IPS-18c (cell line): ENCODE measurements around the gene LAD1.

Experiments
- H3K4me3 ChIP-seq: 2 replicates; pipeline ENCODE4 v1.7.0; 2013; ENCODE audit warnings: low read depth, mild to moderate bottlenecking, low read length, moderate library complexity; ENCODE audit not compliant: insufficient read depth
- H3K9me3 ChIP-seq: one replicate; pipeline ENCODE4 v1.6.1; 2013; ENCODE audit warnings: mild to moderate bottlenecking, low read length, moderate library complexity; ENCODE audit not compliant: control insufficient read depth, insufficient read depth

The LAD1 gene

DNA sequence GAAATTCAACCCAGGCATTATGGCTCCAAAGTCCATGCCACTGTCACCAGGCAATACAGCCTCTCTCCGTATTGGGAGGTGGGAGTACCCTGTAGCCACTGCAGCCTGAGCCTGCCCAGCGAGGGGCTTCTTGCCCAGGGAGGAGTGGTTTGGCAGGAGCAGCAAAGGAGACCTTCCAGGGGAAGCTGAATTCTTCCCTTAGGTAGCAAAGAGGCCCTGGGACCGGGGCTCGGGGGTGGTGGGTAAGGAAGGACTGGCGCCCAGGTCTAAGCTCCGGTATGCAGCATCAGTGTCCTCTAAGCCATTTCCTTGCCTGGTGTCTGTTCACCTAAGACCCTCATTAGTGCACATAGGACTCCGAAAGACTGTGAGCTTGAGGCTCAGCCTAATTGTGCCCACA is 38.6 kb downstream of the LAD1 start:
- no peak overlapping the region for H3K4me3 ChIP-seq
- H3K9me3 ChIP-seq, result no peaks in the 10 kb centered on the region

- Histone ChIP-seq H3K4me3 (no peak overlapping the region), H3K9me3 (no peaks in the 10 kb centered on the region)
Measured at GRCh38 chr1:201359873-201360210, 39.3 kb downstream of the LAD1 start.

DNA sequence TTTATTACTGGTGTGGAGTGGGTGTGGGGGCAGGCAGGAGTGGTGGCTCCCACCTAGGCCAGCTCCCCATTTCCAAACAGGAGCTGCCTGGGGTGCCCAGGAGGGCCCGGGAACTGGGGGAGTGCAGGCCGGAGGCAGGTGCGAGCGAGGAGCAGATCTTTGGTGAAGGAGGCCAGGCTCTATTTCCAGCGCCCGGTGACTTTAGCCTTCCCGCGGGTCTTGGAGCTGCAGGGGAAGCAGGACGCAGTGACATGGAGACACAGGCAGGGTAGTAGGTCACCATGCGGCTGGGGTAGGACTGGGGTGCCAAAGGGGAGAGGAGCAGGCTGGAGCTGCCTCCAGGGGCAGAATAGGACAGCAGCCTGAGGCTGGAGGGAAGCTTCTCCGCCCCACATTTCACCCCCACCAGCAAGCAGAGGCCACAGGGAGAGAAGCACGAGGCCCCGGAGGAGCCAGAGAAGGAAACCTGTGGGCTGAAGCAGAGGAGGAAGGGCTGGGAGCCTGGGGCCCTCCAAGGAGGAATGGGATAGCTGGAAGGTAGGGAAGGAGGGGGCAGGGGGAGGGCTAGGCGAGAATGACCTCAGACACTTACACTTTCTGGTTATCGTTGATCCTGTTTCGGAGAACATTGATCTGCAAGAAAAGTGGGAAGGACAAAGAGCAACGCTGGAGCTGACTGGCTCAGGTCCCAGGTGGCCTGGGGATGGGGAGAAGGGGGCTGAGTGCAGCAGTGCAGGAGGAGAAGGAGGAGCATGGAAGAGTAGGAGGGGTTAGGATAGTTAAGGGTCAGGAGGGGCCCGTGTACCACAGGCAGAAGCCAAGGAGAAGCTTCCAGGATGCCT is 39.9 kb downstream of the LAD1 start:
- H3K9me3 ChIP-seq, result no peaks in the 10 kb centered on the region
- no peak overlapping the region for H3K4me3 ChIP-seq

DNA sequence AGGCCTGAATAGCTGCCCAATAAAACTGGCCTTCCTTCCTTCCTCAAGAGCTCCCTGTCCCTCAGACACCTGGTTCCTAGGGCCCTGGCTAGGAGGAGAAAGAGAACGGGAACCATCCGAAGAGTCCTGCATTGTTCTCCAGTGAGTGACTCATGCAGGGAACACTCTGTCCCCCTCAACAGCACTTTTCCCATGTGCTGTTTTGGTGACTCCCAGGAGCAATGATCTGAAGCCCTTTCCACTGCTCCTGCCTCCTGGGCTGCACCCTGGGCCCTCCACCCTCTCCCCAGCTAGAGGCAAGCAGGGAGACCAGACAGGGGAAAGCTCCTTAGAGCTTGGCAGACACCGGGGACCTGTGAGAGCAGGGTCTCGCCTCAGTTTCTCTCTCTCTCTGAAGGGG is 40.5 kb downstream of the LAD1 start:
- H3K9me3 ChIP-seq, result peaks cover 2% of the 10 kb centered on the region
- no peak overlapping the region for H3K4me3 ChIP-seq

DNA sequence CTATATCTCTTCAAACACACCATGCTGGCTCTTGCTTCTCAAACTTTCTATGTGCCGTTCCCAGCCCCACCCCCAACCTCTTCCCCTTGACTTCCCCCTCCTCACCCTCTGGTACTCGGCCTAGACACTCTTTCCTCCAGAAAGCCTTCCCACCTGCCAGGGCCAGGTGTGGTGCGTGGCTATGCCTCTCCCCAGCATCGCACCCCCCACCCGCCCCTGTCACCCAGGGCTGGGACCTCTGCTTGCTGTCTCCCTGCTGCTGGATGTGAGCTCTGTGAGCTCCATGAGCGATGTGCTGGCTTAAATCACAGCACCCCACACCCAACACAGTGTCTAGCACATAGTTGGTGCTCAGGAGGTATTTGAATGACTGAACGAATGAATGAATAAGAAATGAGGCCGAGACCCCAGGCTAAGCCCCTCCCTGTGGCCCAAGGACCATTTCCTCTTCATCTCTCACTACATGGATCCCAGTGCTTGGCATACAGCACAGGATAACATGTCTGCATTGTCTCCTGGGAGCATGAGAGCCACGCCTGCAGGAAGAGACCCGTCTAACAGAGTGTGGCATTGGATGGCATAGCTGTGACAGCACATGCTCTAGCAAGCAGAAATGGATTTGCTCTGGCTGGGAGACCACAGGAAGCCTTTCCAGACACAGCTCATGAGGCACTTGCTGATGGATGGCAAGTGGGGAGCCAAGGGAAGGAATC is 41.3 kb downstream of the LAD1 start:
- H3K9me3 ChIP-seq, result peaks cover 2% of the 10 kb centered on the region

GRCh38 chr1:201357211-201357610 is 41.9 kb downstream of the LAD1 start:
- no peak overlapping the region for H3K4me3 ChIP-seq

More for the DNA sequence above, 41.3 kb downstream of the LAD1 start:
- H3K4me3 ChIP-seq, result no peak overlapping the region

GRCh38 chr1:201356701-201357100 is 42.4 kb downstream of the LAD1 start:
- Histone ChIP-seq H3K4me3 (no peak overlapping the region), H3K9me3 (peaks cover 2% of the 10 kb centered on the region)

More at GRCh38 chr1:201357211-201357610, 41.9 kb downstream of the LAD1 start:
- H3K9me3 ChIP-seq, result peaks cover 2% of the 10 kb centered on the region

DNA sequence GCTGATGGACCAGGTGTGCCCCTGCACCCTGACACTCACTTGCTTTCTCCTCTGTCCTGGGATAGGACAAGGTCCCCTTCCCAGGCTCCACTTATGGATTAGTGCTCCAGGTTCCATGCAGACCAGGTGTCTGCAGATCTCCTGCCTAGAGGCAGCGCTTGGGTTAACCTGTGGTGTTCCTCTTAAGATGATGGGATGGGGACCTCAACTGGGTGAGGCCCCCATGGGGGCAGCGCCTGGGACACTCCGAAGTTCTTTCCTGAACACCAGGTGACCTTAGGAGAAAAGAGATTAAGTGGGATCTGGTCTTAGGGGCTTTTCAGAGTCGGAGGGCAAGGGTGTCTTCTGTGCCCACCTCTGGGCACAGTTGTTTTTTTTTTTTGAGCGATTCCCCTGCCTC is 42.9 kb downstream of the LAD1 start:
- Histone ChIP-seq H3K4me3 (no peak overlapping the region), H3K9me3 (peaks cover 2% of the 10 kb centered on the region)

GRCh38 chr1:201355471-201355870 is 43.7 kb downstream of the LAD1 start:
- Histone ChIP-seq H3K4me3 (no peak overlapping the region), H3K9me3 (peaks cover 2% of the 10 kb centered on the region)

- peaks cover 2% of the 10 kb centered on the region for H3K9me3 ChIP-seq
- H3K4me3 ChIP-seq, result no peak overlapping the region
Measured at GRCh38 chr1:201354901-201355295, 44.2 kb downstream of the LAD1 start.

DNA sequence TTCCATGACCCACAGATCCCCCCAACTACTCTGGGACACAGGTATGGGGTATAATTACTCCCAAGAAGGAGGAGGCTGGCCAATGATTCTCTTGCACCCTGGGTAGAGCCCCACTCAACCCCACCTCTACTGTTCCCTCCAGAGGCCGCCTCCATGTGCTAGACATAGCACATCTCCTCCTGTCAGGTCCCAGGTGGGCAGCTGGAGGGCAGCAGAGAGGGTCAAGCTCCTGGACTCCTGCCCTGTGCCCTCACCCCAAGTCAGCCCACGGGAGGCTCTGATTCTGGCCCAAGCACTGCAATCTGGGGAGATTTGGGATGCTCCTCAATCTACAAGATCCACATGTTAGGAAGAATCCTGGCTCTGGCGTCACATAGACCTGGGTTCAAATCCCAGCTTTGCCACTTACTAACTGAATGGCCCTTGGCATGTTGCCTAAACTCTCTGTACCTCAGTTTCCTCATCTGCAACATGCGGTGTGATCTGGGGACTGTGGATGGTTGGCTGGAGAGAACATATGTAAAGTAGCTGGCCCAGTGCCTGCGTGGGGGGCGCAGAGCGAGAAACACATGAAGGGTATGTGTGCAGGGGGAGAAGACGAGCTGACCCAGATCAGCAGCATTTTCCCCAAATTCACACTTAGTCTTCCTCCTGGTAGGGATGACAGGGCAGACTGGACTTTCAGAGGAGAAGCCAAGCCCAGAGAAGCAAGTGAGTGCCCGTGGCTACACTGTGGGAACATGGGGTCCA is 44.8 kb downstream of the LAD1 start:
- Histone ChIP-seq H3K4me3 (no peak overlapping the region), H3K9me3 (peaks cover 2% of the 10 kb centered on the region)

DNA sequence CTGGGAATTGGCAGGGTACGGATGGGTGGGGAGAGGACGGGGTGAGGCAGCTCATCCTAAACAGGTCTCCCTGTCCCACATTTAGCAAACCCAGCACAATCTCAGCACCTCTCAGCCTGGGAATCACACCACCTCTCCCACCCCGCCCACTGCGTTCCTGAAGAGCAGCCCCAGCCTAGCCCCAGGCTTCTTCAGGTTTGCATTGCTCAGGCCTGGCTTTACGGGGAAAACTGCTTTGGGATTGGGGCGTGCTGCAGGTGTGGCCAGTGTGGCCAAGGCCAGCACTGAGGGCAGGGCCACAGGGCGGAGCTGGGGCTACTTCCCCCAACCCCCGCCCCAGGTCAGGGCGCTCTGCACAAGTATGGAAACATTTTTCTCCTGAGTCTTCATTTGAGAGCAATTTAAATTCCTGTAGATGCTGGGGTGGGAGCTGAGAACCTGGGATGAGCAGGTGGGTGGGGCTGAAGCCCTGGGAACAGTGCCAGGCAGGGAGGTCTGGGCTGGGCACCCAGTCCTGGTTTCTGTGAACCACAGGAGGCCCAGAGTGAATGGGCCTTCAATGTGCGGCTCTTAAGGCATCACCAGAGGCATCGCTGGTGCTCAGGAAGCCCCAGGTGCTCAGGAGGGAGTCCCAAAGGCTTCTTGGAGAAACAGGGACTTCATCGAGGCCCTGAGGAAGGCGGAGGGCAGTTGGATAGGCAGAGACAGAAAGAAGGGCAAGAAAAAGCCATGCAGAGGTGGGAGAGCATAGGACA is 45.8 kb downstream of the LAD1 start:
- peaks cover 2% of the 10 kb centered on the region for H3K9me3 ChIP-seq
- H3K4me3 ChIP-seq, result no peak overlapping the region

- peaks cover 2% of the 10 kb centered on the region for H3K9me3 ChIP-seq
Measured at GRCh38 chr1:201351617-201352016, 47.5 kb downstream of the LAD1 start.

GRCh38 chr1:201350884-201351283 is 48.2 kb downstream of the LAD1 start:
- Histone ChIP-seq H3K9me3 (peaks cover 2% of the 10 kb centered on the region), H3K4me3 (no peak overlapping the region)

More at GRCh38 chr1:201351617-201352016, 47.5 kb downstream of the LAD1 start:
- H3K4me3 ChIP-seq, result no peak overlapping the region

DNA sequence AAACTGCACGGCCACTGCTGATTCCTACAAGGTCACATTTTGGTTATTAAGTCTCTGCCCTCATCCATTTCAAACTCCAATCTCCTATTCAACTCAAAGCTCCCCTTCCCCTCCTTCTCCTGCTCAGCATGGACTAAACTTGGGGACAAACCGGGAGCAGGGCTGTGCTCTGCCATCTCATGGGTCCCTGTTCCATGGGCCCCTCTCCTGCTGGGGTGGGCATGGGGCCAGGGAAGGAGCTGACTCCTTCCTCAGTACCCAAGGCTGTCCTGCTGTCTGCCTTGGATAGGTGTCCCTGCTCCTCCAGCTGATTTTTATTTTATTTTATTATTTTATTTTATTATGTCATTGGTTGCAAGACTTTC is 48.8 kb downstream of the LAD1 start:
- H3K4me3 ChIP-seq, result no peak overlapping the region
- H3K9me3 ChIP-seq, result peaks cover 2% of the 10 kb centered on the region

- Histone ChIP-seq H3K4me3 (no peak overlapping the region), H3K9me3 (peaks cover 2% of the 10 kb centered on the region)
Measured at GRCh38 chr1:201349092-201349491, 50.0 kb downstream of the LAD1 start.

GRCh38 chr1:201348211-201348566 is 50.9 kb downstream of the LAD1 start:
- H3K4me3 ChIP-seq, result no peak overlapping the region
- no peaks in the 10 kb centered on the region for H3K9me3 ChIP-seq
